H1 (cell line): ENCODE data around the gene UVRAG. TPM values are rescaled to one million over a fixed set of nuclear protein-coding genes. Genes with fewer than 3 reads are reported as not detected.

ENCODE experiments used
- CTCF ChIA-PET: fragments of 300-600 bp; sonication (Branson Sonifier 250); formaldehyde crosslinking; loops from one replicate; lab custom pipeline; 2021; ENCODE audit not compliant: partially characterized antibody; lab: Charles Lee
- POLR2A ChIA-PET: fragments of 300-600 bp; sonication (Branson Sonifier 250); formaldehyde crosslinking; loops from one replicate; lab custom pipeline; 2021; ENCODE audit warnings: inconsistent platforms; ENCODE audit not compliant: partially characterized antibody; lab: Charles Lee
- DNase-seq, 2 experiments: peaks; one replicate each; pipeline versions ENCODE4 v3.0.0 to v3.0.0-alpha.2; 2010 to 2022; ENCODE audit warnings: low spot score in 2 of 2, low read depth in 1 of 2, mixed read lengths in 1 of 2
- FAIRE-seq: peaks from 2 replicates; lab custom pipeline; 2011; peaks lifted over from hg19 to GRCh38; lab: Jason Lieb, UNC
- H2AFZ ChIP-seq: 2 replicates; pipeline ENCODE4 v1.8.1; 2012; ENCODE audit warnings: low read length, inconsistent platforms
- H2AK5ac ChIP-seq: 2 replicates; pipeline ENCODE4 v1.6.1; 2013; ENCODE audit warnings: low read depth, low read length
- H2BK120ac ChIP-seq: replicated peaks from 2 replicates; pipeline ENCODE3; 2013; ENCODE audit warnings: low read depth, low read length, inconsistent platforms
- H2BK12ac ChIP-seq: 2 replicates; pipeline ENCODE4 v1.6.1; 2013; ENCODE audit warnings: low read depth, low read length
- H2BK15ac ChIP-seq: 2 replicates; pipeline ENCODE4 v1.6.1; 2013; ENCODE audit warnings: low read length
- H2BK20ac ChIP-seq: 2 replicates; pipeline ENCODE4 v1.6.1; 2013; ENCODE audit warnings: low read length
- H2BK5ac ChIP-seq: 2 replicates; pipeline ENCODE4 v1.6.1; 2013; ENCODE audit warnings: low read depth, low read length
- H3K14ac ChIP-seq: 2 replicates; pipeline ENCODE4 v1.6.1; 2013; ENCODE audit warnings: inconsistent platforms; ENCODE audit not compliant: insufficient read length
- H3K18ac ChIP-seq: 2 replicates; pipeline ENCODE4 v1.6.1; 2013; ENCODE audit warnings: low read length; ENCODE audit errors: extremely low read depth
- H3K23ac ChIP-seq: 2 replicates; pipeline ENCODE4 v1.6.1; 2013; ENCODE audit warnings: inconsistent platforms; ENCODE audit not compliant: insufficient read length
- H3K23me2 ChIP-seq: 2 replicates; pipeline ENCODE4 v1.6.1; 2013; ENCODE audit warnings: low read depth, low read length
- H3K27ac ChIP-seq: 2 replicates; pipeline ENCODE4 v1.6.1; 2011; ENCODE audit warnings: low read depth, low read length, inconsistent platforms
- H3K27me3 ChIP-seq, 4 experiments: replicated peaks in 1 of 4; 1 replicate in 1 of 4; 2 replicates in 3 of 4; pipeline versions ENCODE4 v1.6.1 to v1.8.1; 2011 to 2013; ENCODE audit warnings: low read length in 3 of 4, mild to moderate bottlenecking in 3 of 4, inconsistent platforms in 2 of 4, mixed read lengths in 2 of 4, moderate library complexity in 1 of 4; ENCODE audit not compliant: control insufficient read depth in 3 of 4, insufficient read depth in 3 of 4; ENCODE audit errors: extremely low read depth in 1 of 4
- H3K36me3 ChIP-seq, 4 experiments: 2 replicates each; pipeline versions ENCODE4 v1.6.1 to v1.8.1; 2011 to 2013; ENCODE audit warnings: mild to moderate bottlenecking in 4 of 4, low read length in 3 of 4, moderate library complexity in 2 of 4, control low read depth in 1 of 4, inconsistent platforms in 1 of 4; ENCODE audit not compliant: insufficient read depth in 4 of 4, control insufficient read depth in 2 of 4
- H3K4ac ChIP-seq: replicated peaks from 2 replicates; pipeline ENCODE3; 2013; ENCODE audit warnings: low read length, low read depth, mixed read lengths, inconsistent platforms; ENCODE audit not compliant: insufficient read length
- H3K4me1 ChIP-seq, 4 experiments: replicated peaks in 1 of 4; 1 replicate in 1 of 4; 2 replicates in 3 of 4; pipeline versions ENCODE4 v1.6.1 to v1.8.1; 2011 to 2013; ENCODE audit warnings: low read length in 3 of 4, inconsistent platforms in 2 of 4, mixed read lengths in 1 of 4; ENCODE audit not compliant: insufficient read depth in 4 of 4, control insufficient read depth in 3 of 4
- H3K4me2 ChIP-seq, 2 experiments: 2 replicates each; pipeline versions ENCODE4 v1.6.1 to v1.8.1; 2011 to 2013; ENCODE audit warnings: low read depth in 2 of 2, low read length in 2 of 2, control low read depth in 1 of 2, inconsistent platforms in 1 of 2, mild to moderate bottlenecking in 1 of 2; ENCODE audit not compliant: insufficient read depth in 1 of 2
- H3K4me3 ChIP-seq, 4 experiments: fragments of 200-600, 300-600 bp in 1 of 4; sonication (generic), shearing (Covaris generic), sonication (Bioruptor Twin) in 1 of 4; 2 replicates each; pipeline versions ENCODE4 v1.5.1 to v1.8.1; 2011 to 2016; ENCODE audit warnings: low read length in 4 of 4, low read depth in 3 of 4, control low read depth in 2 of 4, inconsistent platforms in 2 of 4, mild to moderate bottlenecking in 2 of 4, mixed read lengths in 1 of 4, moderate library complexity in 1 of 4; ENCODE audit not compliant: insufficient read depth in 2 of 4; ENCODE audit errors: extremely low read depth in 1 of 4
- H3K56ac ChIP-seq: replicated peaks from 2 replicates; pipeline ENCODE3; 2013; ENCODE audit warnings: low read depth, mild to moderate bottlenecking, mixed read lengths, low read length, inconsistent platforms; ENCODE audit not compliant: insufficient read length
- H3K79me1 ChIP-seq: 2 replicates; pipeline ENCODE4 v1.6.1; 2013; ENCODE audit warnings: low read depth, low read length, control low read depth
- H3K79me2 ChIP-seq, 2 experiments: 2 replicates each; pipeline versions ENCODE4 v1.6.1 to v1.8.1; 2012 to 2013; ENCODE audit warnings: low read length in 2 of 2, mild to moderate bottlenecking in 2 of 2, inconsistent platforms in 1 of 2; ENCODE audit not compliant: insufficient read depth in 2 of 2, control insufficient read depth in 1 of 2
- H3K9ac ChIP-seq, 4 experiments: replicated peaks in 1 of 4; 1 replicate in 1 of 4; 2 replicates in 3 of 4; pipeline versions ENCODE4 v1.6.1 to v1.8.1; 2011 to 2013; ENCODE audit warnings: low read depth in 3 of 4, low read length in 3 of 4, control low read depth in 2 of 4, mild to moderate bottlenecking in 2 of 4, moderate library complexity in 2 of 4, inconsistent platforms in 1 of 4; ENCODE audit errors: extremely low read depth in 1 of 4
- H3K9me3 ChIP-seq, 2 experiments: 2 replicates each; pipeline versions ENCODE4 v1.6.1 to v1.8.1; 2012 to 2013; ENCODE audit warnings: mild to moderate bottlenecking in 2 of 2, moderate library complexity in 2 of 2, control low read depth in 1 of 2, inconsistent platforms in 1 of 2, low read depth in 1 of 2, low read length in 1 of 2, mixed read lengths in 1 of 2; ENCODE audit not compliant: insufficient read depth in 2 of 2
- H4K20me1 ChIP-seq, 2 experiments: replicated peaks in 1 of 2; 2 replicates each; pipeline versions ENCODE3 to v1.8.1; 2011 to 2013; ENCODE audit warnings: inconsistent platforms in 2 of 2, low read length in 2 of 2, mild to moderate bottlenecking in 1 of 2; ENCODE audit not compliant: insufficient read depth in 2 of 2, control insufficient read depth in 1 of 2
- H4K5ac ChIP-seq: 2 replicates; pipeline ENCODE4 v1.6.1; 2013; ENCODE audit warnings: low read length, low read depth, mixed read lengths, inconsistent platforms; ENCODE audit not compliant: insufficient read length
- H4K8ac ChIP-seq: 2 replicates; pipeline ENCODE4 v1.8.0; 2013; ENCODE audit warnings: mild to moderate bottlenecking, moderate library complexity, low read length, inconsistent platforms; ENCODE audit not compliant: insufficient read depth; ENCODE audit errors: extremely low read depth
- H4K91ac ChIP-seq: replicated peaks from 2 replicates; pipeline ENCODE3; 2013; ENCODE audit warnings: low read length, mixed read lengths, inconsistent platforms; ENCODE audit not compliant: insufficient read length
- NANOG ChIP-seq: IDR thresholded peaks from 2 replicates; pipeline ENCODE4 v1.6.1; 2011; ENCODE audit warnings: low read length, low read depth, mild to moderate bottlenecking, inconsistent platforms; ENCODE audit not compliant: insufficient read depth, poor library complexity, severe bottlenecking
- WGBS, 2 experiments: shearing (Covaris generic) in 1 of 2; methylation state at CpG; one replicate each; pipeline versions ENCODE4 v1.1.6 to v1.1.7; 2013 to 2015; ENCODE audit warnings: low lambda C conversion rate in 2 of 2, mixed read lengths in 2 of 2, inconsistent platforms in 1 of 2, low coverage in 1 of 2, missing lambda C conversion rate in 1 of 2; ENCODE audit not compliant: insufficient replicate concordance in 2 of 2, insufficient coverage in 1 of 2, insufficient read length in 1 of 2; ENCODE audit errors: extremely low coverage in 1 of 2, missing lambda C conversion rate in 1 of 2; 5-methylcytosine and 5-hydroxymethylcytosine counted together
- polyA plus RNA-seq, 7 experiments: library from polyadenylated mRNA; depleted of rRNA in 3 of 7; stranded (reverse) in 5 of 7; unstranded in 2 of 7; fragments of >200 nt in 5 of 7; fragments of 200-250 nt in 2 of 7; gene quantifications; 1 replicate in 5 of 7; 2 replicates in 1 of 7; 4 replicates in 1 of 7; pipeline versions ENCODE4 v1.2.1 to v1.2.3, GENCODE V29; 2011 to 2013; ENCODE audit warnings: missing spikeins in 2 of 7, mixed read lengths in 2 of 7
- total RNA-seq: library from RNA; stranded (reverse); fragmentation: NEBNext Ultra II Directional; extraction: Animal tissue kit (Norgen Biotek cat#: 25700); gene quantifications from 2 replicates; pipeline ENCODE4 v1.2.1, GENCODE V29; 2021
- TF ChIP-seq, protein P1 (sequence below): IDR thresholded peaks from 2 replicates; pipeline ENCODE4 v1.6.1; 2012; ENCODE audit warnings: inconsistent platforms

Gene UVRAG
- total and polyA plus RNA-seq, 2 of the 8 experiments (the other 6 are each of a cell fraction or from before 2014, with no cell fraction given): 5.5 to 14.7 TPM

DNA sequence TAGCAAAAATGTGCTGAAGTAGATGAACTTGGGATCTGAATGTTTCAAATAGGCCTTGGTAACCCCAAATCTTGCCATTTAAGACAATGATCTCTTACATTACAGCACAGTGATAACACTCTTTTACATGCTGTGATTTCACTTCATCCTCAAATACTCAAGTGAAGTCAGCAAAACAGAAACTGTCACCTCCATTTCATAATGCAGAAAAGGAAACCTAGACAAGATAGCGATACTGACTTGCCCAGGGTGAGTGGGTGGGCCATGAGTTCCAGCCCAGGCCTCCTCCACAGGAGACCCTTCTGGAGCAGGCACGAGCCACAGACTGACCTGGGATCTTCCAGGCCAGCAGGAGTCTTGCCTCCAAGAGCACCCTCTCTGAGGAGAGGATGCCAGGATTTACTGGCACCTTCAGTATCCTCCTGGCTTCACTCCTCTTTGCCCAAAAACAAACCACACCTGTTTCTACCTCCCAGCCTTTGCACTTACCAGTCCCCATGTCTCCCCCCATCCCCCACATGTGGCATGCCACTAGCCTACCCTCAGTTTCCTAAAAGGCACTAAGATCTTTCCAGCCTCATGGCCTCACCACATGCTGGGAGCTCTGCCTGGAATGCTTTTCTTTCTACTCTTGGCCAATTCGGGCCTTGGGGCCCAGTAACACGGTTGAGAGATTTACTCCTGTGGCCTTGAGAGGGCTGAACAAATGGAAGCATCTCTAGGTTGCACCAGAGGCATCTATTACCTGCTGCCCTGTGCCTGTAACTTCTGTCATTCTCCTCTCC is 48.4 kb upstream of the UVRAG start:
- H3K4ac ChIP-seq: no peak overlapping the region
- H2BK20ac ChIP-seq: no peak overlapping the region
- no peak overlapping the region for H3K23ac ChIP-seq
- no peak overlapping the region for H3K4me3 ChIP-seq
- TF ChIP-seq NANOG: no peak
- TF ChIP-seq, protein P1, sequence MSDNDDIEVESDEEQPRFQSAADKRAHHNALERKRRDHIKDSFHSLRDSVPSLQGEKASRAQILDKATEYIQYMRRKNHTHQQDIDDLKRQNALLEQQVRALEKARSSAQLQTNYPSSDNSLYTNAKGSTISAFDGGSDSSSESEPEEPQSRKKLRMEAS: peak; percentile 42
- H4K5ac ChIP-seq: no peak overlapping the region
- ChIA-PET POLR2A (no interaction called here), CTCF (interaction anchor here (1.6 kb wide), 1 partner anchor 8 kb away, joined by 4 read pairs; no protein-coding TSS in a partner anchor)
- H3K4me2 ChIP-seq: no peak overlapping the region
- H3K9ac ChIP-seq: no peak overlapping the region
- H3K27ac ChIP-seq: no peak overlapping the region
- H3K9me3 ChIP-seq: peaks cover 0 to 2% of the 10 kb centered on the region in 2 experiments; a peak in 1 of 4 replicates
- no peak for DNase-seq
- 74% methylated on average over 4 of the region's 4 CpGs; no CpG with 5 or more reads in 1 of the 2 experiments for WGBS, 2 experiments
- H3K23me2 ChIP-seq: peaks cover 6% of the 10 kb centered on the region; the same call in 1 of the 2 replicates
- no peak overlapping the region for H3K18ac ChIP-seq
- peaks cover 0 to 19% (median 9%) of the 10 kb centered on the region in 4 experiments; a peak in 5 of 7 replicates for H3K4me1 ChIP-seq
- H3K56ac ChIP-seq: no peak overlapping the region
- H3K14ac ChIP-seq: no peak overlapping the region
- H4K20me1 ChIP-seq: no peaks in the 10 kb centered on the region
- no peak overlapping the region for H4K91ac ChIP-seq
- H2AFZ ChIP-seq: no peak overlapping the region
- no peak overlapping the region for H2BK12ac ChIP-seq
- no peaks in the 10 kb centered on the region for H3K79me2 ChIP-seq
- peaks cover 14 to 54% (median 37%) of the 10 kb centered on the region in 4 experiments for H3K27me3 ChIP-seq
- no peak overlapping the region for H2BK15ac ChIP-seq
- FAIRE-seq: no peak
- H3K36me3 ChIP-seq: no peaks in the 10 kb centered on the region
- H2BK120ac ChIP-seq: no peak overlapping the region
- H3K79me1 ChIP-seq: no peaks in the 10 kb centered on the region
- peak overlapping the region; percentile 98; the same call in 1 of the 2 replicates for H2AK5ac ChIP-seq
- H2BK5ac ChIP-seq: no peak overlapping the region
- H4K8ac ChIP-seq: no peak overlapping the region
